LNCaP clone FGC (cell line): ENCODE measurements around the gene RSAD1.

ENCODE experiments used
- DNase-seq: peaks from one replicate; pipeline ENCODE4 v3.0.0-alpha.2; 2011; ENCODE audit warnings: low read depth
- H3K4me3 ChIP-seq: 2 replicates; pipeline ENCODE4 v1.5.1; 2011; ENCODE audit warnings: mild to moderate bottlenecking, low read depth, low read length, control low read depth
- TF ChIP-seq, protein P1 (sequence below): IDR thresholded peaks from 2 replicates; pipeline ENCODE4 v1.5.1; 2012; ENCODE audit warnings: mild to moderate bottlenecking; ENCODE audit not compliant: control insufficient read depth, insufficient read depth; ENCODE audit errors: extremely low read depth

The RSAD1 gene

DNA sequence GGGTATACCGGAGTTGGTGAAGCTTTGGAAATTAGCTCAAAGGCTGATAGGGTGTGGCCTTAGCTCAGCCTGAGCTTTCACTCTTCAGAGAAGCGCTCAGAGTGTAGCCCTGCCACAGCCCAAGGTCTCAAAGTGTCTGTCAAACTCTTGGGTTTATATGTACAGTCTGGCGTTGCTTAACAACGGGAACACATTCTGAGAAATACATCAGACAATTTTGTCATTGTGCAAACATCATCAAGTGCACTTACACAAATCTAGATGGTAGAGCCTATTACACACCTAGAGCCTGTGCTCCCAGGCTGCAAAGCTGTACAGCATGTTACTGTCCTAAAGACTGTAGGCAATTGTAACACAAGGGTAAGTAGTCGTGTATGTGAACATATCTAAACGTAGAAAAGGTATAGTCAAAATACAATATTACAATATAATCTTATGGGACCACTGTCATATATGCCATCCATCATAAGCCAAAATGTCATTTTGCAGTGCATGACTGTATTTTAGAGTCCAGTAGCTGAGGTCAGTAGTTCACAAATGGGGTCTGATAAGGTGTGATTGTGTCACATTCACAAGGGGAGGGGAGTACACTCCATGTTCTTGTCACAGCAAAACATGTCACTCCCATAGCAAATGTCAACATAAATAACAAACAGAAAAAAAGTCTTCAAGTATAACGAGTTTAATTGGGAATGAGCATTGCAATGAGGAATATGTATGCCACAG lies 30.6 kb upstream of the RSAD1 start:
- TF ChIP-seq, protein P1, sequence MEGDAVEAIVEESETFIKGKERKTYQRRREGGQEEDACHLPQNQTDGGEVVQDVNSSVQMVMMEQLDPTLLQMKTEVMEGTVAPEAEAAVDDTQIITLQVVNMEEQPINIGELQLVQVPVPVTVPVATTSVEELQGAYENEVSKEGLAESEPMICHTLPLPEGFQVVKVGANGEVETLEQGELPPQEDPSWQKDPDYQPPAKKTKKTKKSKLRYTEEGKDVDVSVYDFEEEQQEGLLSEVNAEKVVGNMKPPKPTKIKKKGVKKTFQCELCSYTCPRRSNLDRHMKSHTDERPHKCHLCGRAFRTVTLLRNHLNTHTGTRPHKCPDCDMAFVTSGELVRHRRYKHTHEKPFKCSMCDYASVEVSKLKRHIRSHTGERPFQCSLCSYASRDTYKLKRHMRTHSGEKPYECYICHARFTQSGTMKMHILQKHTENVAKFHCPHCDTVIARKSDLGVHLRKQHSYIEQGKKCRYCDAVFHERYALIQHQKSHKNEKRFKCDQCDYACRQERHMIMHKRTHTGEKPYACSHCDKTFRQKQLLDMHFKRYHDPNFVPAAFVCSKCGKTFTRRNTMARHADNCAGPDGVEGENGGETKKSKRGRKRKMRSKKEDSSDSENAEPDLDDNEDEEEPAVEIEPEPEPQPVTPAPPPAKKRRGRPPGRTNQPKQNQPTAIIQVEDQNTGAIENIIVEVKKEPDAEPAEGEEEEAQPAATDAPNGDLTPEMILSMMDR = no peak
- no peak for DNase-seq
- no peak overlapping the region for H3K4me3 ChIP-seq

DNA sequence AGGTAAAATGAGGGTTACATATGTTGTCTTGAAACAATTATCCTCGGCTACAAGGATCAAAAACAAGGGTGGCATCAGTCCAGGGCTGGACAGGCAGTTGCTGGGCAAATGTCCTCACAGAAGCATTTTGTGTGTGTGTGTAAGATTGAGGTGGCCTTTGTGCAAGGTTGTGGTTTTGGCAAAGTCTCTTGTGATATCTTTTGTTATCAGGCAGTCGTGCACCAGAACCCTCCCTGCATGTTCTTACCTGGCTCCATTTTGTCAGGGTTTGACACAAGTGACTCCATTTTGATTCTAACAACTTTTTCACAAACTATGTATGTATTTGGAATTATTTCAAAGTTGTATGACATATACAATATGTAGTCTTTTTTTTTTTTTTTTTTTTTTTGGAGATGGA lies 30.0 kb upstream of the RSAD1 start:
- no peak overlapping the region for H3K4me3 ChIP-seq
- TF ChIP-seq, protein P1 = no peak
- no peak for DNase-seq

DNA sequence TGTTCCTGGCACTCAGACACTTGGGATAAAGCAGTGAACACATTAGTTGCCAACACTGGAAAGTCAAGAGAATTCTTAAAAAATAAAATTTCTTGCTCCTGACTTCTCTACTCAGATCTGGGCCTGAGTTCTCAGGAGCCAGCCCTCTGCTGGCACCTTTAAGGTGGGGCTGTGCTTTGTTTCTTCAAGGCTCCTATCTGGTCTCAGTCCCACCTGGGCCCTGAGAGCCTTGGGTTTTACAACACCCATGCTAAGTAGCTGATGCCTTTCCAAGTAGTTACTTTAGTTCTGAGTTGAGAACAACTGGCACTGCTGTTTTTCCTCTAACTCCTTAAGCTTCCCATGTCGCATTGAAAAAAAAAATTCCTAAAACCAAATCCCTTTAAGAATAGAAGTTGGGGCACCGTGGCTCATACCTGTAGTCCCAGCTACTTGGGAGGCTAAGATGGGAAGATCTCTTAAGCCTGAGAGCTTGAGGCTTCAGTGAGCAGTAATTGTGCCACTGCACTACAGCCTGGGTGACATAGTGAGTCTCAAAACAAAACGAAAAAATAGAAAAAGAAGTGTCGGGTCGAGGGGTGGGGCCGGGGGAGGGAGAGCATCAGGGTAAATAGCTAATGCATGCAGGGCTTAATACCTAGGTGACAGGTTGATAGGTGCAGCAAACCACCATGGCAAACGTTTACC lies 26.6 kb upstream of the RSAD1 start:
- TF ChIP-seq, protein P1 = no peak
- DNase-seq = no peak
- no peak overlapping the region for H3K4me3 ChIP-seq

DNA sequence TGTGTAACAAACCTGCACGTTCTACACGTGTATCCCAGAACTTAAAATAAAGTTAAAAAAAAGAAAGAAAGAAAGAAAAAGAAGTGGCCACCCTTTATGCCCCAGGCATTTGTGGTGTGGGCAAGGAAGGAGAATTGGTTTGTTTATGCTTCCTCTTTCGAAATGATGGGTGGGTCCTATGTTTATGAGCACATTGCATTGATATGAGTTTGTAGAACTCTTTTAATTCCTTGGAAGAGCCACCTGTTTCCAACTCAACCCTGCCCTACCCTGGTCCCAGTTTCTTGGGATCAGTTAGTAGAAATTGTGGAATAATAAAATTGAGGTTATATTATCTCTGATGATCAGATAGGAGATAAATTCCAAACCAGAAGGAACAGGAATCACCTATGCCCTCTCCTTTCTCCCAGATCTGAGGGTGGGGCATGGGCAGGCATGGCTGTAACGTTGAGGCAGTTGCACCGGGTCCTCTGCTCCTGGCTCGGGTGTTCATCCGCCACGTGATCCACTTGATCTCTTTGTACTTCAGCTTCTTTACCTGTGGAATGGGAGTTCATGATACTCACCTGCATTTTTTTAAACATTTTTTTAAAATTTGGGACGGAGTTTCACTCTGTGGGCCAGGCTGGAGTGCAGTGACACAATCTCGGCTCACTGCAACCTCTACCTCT lies 25.9 kb upstream of the RSAD1 start:
- no peak for DNase-seq
- TF ChIP-seq, protein P1 = no peak
- no peak overlapping the region for H3K4me3 ChIP-seq

DNA sequence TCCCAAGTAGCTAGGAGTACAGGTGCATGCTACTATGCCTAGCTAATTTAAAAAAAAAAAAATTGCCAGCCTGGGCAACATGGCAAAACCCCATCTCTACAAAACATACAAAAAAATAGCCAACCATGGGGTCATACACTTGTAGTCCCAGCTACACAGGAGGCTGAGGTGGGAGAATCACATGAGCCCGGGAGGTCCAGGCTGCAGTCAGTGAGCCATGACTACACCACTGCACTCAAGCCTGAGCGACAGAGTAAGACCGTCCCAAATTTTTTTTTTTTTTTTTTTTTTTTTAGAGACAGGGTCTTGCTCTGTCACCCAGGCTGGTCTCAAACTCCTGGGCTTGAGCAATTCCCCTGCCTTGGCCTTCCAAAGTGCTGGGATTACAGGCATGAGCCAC lies 24.8 kb upstream of the RSAD1 start:
- no peak for DNase-seq
- TF ChIP-seq, protein P1 = no peak
- H3K4me3 ChIP-seq = no peak overlapping the region

DNA sequence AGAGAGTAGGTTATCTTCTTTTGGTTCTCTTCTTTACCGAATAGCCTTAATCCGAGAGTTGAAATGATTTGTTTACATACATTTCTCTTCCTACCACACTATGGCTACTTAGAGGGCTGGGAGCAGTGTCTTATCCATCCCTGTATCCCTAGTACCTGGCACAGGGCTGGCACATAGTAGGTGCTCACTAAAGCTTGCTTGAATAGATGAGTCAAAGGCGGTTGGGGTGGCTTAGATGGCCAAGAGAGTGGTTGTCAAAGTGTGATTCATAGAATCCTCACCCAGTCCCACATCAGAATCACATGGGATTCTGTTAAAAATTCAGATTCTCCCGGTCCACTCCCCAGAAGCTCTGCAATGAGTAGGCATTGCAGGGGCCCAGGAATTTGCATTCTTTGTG lies 21.0 kb upstream of the RSAD1 start:
- no peak for DNase-seq
- TF ChIP-seq, protein P1 = no peak
- H3K4me3 ChIP-seq = no peak overlapping the region
